Gastrocnemius medialis (tissue), 4 donors: ENCODE results near the gene RGS5.

ENCODE experiments used
- CTCF ChIP-seq, 5 experiments: fragments of 450-650 bp in 3 of 5; fragments of 200-600 bp in 2 of 5; sonication (generic) in 2 of 5; IDR thresholded peaks in 4 of 5; conservative IDR thresholded peaks in 1 of 5; 1 replicate in 4 of 5; 2 replicates in 1 of 5; pipeline ENCODE4 v1.5.1; 2016 to 2019; ENCODE audit warnings: antibody characterized with exemption in 5 of 5, mild to moderate bottlenecking in 3 of 5, moderate library complexity in 3 of 5
- POLR2A ChIP-seq, 2 donors: fragments of 450-650 bp; IDR thresholded peaks; one replicate each; pipeline ENCODE4 v1.6.1; 2017; ENCODE audit warnings: antibody characterized with exemption in 2 of 2, mild to moderate bottlenecking in 2 of 2, moderate library complexity in 2 of 2

DNA sequence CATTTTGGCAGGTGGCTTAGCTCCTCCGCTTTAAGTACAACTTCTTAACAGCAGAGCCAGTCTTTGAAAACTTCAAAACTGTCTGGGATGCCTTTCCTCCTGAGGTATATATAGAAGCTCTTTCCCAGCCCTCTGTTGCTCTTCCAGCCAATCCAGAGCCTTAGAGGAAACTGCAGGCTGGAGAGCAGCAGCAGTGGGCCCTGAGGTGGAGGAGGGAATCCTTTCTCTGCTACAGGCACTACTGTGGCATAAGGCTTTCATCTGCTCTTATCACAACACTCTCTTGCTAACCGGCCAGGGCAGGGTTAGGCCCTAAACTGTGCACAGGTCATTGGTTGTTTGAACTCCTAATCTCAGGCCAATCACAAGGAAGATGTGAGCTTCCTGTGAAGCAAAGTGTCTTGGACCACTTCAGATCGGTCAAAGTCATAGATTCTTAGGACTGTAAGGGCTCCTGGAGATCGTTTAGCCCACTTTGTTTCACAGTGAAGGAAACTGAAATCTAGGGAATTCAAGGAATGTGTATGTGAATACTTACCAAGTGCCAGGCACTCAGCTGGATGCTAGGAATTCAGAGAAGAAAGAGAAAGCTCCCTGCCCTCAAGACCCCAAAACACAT is at the start of gene RGS5:
- TF ChIP-seq CTCF (IDR thresholded peaks at IDR 0.05 in 4 of 5, conservative IDR thresholded peaks at IDR 0.05 in 1 of 5), result no peak
- no peak for TF ChIP-seq POLR2A (IDR thresholded peaks at IDR 0.05)
